Type B pancreatic cell (in vitro differentiated cells): ENCODE data around the gene PSPH. TPM values are rescaled to one million over a fixed set of nuclear protein-coding genes. Genes with fewer than 3 reads are reported as not detected.
"Not testable (repeated sequence)": the region's sequence is repeated elsewhere in the genome, so short reads cannot be mapped to it uniquely, and the experiment has no call there.

ENCODE experiments used
- DNase-seq: peaks from one replicate; pipeline ENCODE4 v3.0.0; 2021; ENCODE audit warnings: mixed read lengths; ENCODE audit not compliant: unreplicated experiment; ENCODE audit errors: extremely low spot score
- H3K27ac Mint-ChIP-seq: 2 replicates; pipeline ENCODE4 v1.8.0; 2021; ENCODE audit warnings: mild to moderate bottlenecking, mixed read lengths
- H3K27me3 Mint-ChIP-seq: 2 replicates; pipeline ENCODE4 v1.8.0; 2021; ENCODE audit warnings: mixed read lengths
- H3K36me3 Mint-ChIP-seq: 2 replicates; pipeline ENCODE4 v1.8.0; 2021; ENCODE audit warnings: mixed read lengths
- H3K4me1 Mint-ChIP-seq: one replicate; pipeline ENCODE4 v1.8.0; 2021; ENCODE audit warnings: mixed read lengths; ENCODE audit not compliant: unreplicated experiment
- H3K4me3 Mint-ChIP-seq: 2 replicates; pipeline ENCODE4 v1.8.0; 2021; ENCODE audit warnings: mild to moderate bottlenecking, mixed read lengths
- H3K9me3 Mint-ChIP-seq: 2 replicates; pipeline ENCODE4 v1.8.0; 2021; ENCODE audit warnings: mixed read lengths
- total RNA-seq: library from RNA; stranded (reverse); gene quantifications from 2 replicates; pipeline ENCODE4 v1.2.1, GENCODE V29; 2021; ENCODE audit warnings: low replicate concordance
- TF ChIP-seq, protein P1 (sequence below): fragments of 200-600 bp; sonication (generic); conservative IDR thresholded peaks from 2 replicates; pipeline ENCODE4 v1.5.0; 2021; ENCODE audit warnings: antibody characterized with exemption, mild to moderate bottlenecking

The PSPH gene
- total RNA-seq, 1 donor from 2014 or later = 28.6 TPM

DNA sequence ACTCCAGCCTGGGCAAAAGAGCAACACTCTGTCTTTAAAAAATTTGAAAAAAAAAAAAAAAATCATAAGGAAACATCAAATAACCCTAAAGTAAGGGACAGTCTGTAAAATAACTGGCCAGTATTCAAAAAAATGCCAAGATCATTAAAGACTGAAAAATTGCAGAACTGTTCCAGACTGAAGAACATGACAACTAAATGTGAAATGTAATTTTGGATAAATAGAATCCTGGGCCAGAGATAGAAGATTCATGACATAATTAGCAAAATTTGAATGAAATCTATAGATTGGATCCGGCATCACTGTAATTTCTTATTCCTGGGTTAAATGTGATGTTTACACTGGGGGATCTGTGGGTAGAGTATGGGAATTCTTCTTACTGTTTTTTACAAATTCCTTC lies 3.0 kb downstream of the PSPH start:
- Mint-ChIP-seq H3K27me3 (no peaks in the 10 kb centered on the region), H3K36me3 (no peaks in the 10 kb centered on the region), H3K4me1 (peaks cover 16% of the 10 kb centered on the region), H3K4me3 (peak overlapping the region; percentile 25), H3K9me3 (no peaks in the 10 kb centered on the region), H3K27ac (peak overlapping the region; percentile 7)
- DNase-seq = no peak
- TF ChIP-seq, protein P1, sequence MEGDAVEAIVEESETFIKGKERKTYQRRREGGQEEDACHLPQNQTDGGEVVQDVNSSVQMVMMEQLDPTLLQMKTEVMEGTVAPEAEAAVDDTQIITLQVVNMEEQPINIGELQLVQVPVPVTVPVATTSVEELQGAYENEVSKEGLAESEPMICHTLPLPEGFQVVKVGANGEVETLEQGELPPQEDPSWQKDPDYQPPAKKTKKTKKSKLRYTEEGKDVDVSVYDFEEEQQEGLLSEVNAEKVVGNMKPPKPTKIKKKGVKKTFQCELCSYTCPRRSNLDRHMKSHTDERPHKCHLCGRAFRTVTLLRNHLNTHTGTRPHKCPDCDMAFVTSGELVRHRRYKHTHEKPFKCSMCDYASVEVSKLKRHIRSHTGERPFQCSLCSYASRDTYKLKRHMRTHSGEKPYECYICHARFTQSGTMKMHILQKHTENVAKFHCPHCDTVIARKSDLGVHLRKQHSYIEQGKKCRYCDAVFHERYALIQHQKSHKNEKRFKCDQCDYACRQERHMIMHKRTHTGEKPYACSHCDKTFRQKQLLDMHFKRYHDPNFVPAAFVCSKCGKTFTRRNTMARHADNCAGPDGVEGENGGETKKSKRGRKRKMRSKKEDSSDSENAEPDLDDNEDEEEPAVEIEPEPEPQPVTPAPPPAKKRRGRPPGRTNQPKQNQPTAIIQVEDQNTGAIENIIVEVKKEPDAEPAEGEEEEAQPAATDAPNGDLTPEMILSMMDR = no peak

DNA sequence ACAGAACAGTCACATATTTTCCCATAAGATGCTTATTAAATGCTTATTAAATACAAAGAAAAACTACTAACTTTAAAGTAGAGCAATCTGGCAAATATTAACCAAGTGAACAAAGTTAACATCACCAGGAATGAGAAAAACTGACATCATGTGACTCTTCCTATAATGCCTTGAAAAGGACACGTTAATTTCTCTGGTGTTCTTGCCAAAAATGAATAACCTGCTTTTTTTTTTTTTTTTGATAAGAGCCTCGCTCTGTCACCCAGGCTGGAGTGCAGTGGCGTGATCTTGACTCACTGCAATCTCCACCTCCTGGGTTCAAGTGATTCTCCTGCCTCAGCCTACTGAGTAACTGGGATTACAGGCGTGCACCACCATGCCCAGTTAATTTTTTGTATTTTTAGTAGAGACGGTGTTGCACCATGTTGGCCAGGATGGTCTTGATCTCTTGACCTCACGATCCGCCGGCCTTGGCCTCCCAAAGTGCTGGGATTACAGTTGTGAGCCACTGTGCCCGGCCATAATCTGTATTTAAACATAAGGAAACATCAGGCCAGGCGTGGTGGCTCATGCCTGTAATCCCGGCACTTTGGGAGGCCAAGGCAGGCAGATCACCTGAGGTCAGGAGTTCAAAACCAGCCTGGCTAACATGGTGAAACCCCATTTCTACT lies 3.7 kb downstream of the PSPH start:
- not testable (repeated sequence) for H3K9me3 Mint-ChIP-seq, DNase-seq, H3K4me3 Mint-ChIP-seq, H3K36me3 Mint-ChIP-seq, H3K27me3 Mint-ChIP-seq
- Mint-ChIP-seq H3K4me1 (peaks cover 16% of the 10 kb centered on the region), H3K27ac (peak overlapping the region; percentile 88)

DNA sequence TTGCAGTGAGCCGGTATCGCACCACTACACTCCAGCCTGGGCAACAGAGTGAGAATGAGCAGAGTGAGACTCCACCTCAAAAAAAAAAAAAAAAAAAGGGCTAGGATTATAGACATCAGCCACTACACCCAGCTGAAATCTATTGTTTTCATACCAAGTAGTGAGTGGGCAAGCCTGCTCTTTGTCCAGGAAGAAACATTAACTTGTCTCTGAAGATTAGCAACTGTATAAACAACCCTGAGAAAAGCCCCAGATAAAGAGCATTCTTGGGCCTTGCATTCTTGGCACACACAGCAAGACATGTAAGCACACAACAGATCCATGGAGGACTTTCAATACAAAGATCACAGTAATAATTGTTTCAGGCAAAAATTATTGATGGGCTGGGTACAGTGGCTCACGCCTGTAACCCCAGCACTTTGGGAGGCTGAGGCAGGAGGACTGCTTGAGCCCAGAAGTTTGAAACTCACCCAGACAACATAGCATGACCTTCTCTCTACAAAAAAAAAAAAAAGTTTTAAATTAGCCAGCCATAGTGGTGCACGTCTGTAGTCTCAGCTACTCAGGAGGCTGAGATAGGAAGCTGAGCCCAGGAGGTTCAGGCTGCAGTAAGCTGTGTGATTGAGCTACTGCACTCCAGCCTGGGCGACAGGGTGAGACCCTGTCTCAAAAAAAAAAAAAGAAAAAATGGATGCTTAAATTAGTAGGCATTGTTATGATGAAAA lies 4.4 kb downstream of the PSPH start:
- Mint-ChIP-seq H3K27ac (peak overlapping the region; percentile 88), H3K4me3 (peak overlapping the region; percentile 68), H3K36me3 (peaks cover 4% of the 10 kb centered on the region), H3K4me1 (peaks cover 16% of the 10 kb centered on the region), H3K27me3 (no peaks in the 10 kb centered on the region), H3K9me3 (no peaks in the 10 kb centered on the region)
- no peak for DNase-seq
- TF ChIP-seq, protein P1 = no peak

DNA sequence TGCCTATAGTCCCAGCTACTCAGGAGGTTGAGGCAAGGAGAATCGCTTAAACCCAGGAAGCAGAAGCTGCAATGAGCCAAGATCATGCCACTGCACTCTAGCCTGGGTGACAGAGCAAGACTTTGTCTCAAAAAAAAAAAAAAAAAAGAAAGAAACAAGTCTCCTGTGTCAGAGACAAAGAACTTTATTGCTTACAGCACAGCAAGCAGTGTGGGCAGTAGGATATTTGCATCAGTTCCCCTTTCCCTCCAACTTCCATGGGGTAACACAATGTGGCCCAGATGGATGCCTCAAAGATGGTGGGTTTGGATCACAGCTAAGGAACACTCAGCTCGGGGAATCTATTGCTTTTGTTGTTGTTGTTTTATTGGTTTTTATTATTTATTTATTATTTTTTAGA lies 5.5 kb downstream of the PSPH start:
- H3K27ac Mint-ChIP-seq = not testable (repeated sequence)
- peaks cover 16% of the 10 kb centered on the region for H3K4me1 Mint-ChIP-seq

DNA sequence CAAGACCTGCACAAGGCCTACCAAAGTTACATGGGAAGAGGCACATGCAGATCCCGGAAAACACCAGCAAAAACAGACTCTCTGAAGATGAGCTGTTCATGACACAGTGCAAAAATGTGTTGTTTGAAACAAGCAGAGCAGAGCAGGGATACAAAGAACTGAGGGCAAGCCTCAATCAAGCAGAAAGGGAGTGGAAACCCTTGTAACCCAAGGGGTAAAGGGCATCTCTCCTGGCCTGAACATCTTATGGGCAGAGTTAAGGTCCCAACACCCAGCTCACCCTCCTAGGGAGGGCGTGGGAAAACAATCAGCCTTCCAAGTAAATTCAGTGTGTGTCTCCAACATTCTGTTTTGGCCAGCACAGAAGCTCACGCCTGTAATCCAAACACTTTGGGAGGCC lies 10.5 kb downstream of the PSPH start:
- Mint-ChIP-seq H3K36me3 (peaks cover 4% of the 10 kb centered on the region), H3K4me3 (no peak overlapping the region), H3K27me3 (no peaks in the 10 kb centered on the region), H3K9me3 (no peaks in the 10 kb centered on the region), H3K4me1 (no peaks in the 10 kb centered on the region), H3K27ac (no peak overlapping the region)
- no peak for DNase-seq
- TF ChIP-seq, protein P1 = no peak

More for the DNA sequence above, 5.5 kb downstream of the PSPH start:
- H3K27me3 Mint-ChIP-seq, DNase-seq, H3K4me3 Mint-ChIP-seq, H3K9me3 Mint-ChIP-seq, H3K36me3 Mint-ChIP-seq: not testable (repeated sequence)

DNA sequence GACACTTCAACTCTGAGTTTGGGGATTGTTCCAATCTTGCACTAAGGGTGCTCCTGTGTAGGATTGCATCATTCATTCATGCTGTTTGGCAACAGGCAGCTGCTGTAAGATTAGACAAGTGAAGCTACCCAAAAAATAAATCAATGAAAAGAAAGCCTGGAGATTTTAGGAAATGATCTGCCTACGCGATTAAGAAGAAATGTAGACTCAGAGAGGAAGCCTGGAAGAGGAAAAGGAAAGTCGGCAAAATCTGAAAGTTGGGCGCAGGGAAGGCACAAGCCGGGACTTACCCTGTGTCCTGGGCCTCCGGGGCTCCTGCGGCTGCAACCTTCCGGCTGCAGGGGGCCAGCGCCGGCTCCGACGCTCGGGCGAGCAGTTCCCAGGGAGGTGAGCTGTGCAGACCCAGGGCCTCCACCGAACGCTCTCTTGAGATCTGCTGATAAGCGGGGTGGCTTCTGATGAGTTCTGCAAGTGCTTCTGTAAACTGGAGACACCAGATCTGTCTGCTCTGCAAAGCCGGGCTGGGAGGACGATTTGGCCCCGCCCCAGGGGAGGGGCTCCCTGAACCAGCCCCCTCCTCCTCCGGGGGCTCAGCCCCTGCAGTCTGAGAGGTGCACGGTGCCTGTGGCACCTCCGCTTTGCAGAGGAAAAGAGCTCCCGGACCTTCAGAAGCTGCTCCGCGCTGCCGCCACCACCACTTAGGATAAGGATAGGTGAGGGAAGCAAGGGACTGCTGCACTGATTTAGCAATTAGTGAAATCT lies 17.4 kb downstream of the PSPH start:
- peak overlapping the region; percentile 83 for H3K27ac Mint-ChIP-seq
- H3K4me3 Mint-ChIP-seq = peak overlapping the region; percentile 91
- DNase-seq = peak; percentile 86
- no peaks in the 10 kb centered on the region for H3K27me3 Mint-ChIP-seq
- TF ChIP-seq, protein P1 = peak; percentile 62
- H3K36me3 Mint-ChIP-seq = peaks cover 7% of the 10 kb centered on the region
- H3K9me3 Mint-ChIP-seq = no peaks in the 10 kb centered on the region
- no peaks in the 10 kb centered on the region for H3K4me1 Mint-ChIP-seq

DNA sequence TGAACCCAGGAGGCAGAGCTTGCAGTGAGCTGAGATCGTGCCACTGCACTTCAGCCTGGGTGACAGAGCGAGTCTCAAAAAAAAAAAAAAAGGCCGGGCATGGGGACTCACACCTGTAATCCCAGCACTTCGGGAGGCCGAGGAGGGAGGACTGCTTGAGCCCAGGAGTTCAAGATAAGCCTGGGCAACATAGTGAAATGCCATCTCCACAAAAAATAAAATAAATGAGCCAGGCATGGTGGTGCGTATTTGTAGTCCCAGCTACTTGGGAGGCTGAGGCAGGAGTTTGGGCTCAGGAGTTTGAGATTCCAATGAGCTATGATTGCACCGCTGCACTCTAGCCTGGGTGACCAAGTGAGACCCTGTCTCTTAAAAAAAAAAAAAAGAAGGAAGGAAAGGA lies 18.7 kb downstream of the PSPH start:
- not testable (repeated sequence) for H3K9me3 Mint-ChIP-seq, H3K4me3 Mint-ChIP-seq, H3K36me3 Mint-ChIP-seq, DNase-seq, H3K27me3 Mint-ChIP-seq, H3K27ac Mint-ChIP-seq, H3K4me1 Mint-ChIP-seq

DNA sequence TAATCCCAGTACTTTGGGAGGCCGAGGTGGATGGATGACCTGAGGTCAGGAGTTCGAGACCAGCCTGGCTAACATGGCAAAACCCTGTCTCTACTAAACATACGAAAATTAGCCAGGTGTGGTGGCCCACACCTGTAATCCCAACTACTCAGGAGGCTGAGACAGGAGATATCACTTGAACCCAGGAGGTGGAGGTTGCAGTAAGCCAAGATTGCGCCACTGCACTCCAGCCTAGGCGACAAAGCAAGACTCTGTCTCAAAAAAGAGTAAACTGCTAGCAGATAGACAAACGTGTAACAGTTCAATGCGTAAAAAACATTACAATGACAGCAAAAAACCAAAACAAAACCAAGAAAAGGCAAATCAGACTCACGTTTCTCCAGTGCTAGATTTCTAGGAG lies 19.7 kb downstream of the PSPH start:
- H3K4me3 Mint-ChIP-seq = peak overlapping the region; percentile 18
- not testable (repeated sequence) for DNase-seq, H3K4me1 Mint-ChIP-seq, H3K9me3 Mint-ChIP-seq, H3K27me3 Mint-ChIP-seq, H3K27ac Mint-ChIP-seq
- H3K36me3 Mint-ChIP-seq = peaks cover 11% of the 10 kb centered on the region
